ENCODE data around the gene MED14. TPM values are rescaled to one million over a fixed set of nuclear protein-coding genes. Genes with fewer than 3 reads are reported as not detected.

MED14 gene
- total and polyA plus RNA-seq, 8 donors: 5.5 to 107 (median 49.4) TPM

GRCh38 chrX:40632199-40632598, 103.1 kb downstream of the MED14 start:
- Histone ChIP-seq H3K4me1 (no peaks in the 10 kb centered on the region), H3K4me3 (no peak overlapping the region), H3K27me3 (no peaks in the 10 kb centered on the region), H3K27ac (no peak overlapping the region), H3K9me3 (no peaks in the 10 kb centered on the region), H3K36me3 (peaks cover 12 to 98% (median 98%) of the 10 kb centered on the region in 4 donors)
- TF ChIP-seq POLR2A (IDR thresholded peaks at IDR 0.05): no peak
- no peak for TF ChIP-seq CTCF (IDR thresholded peaks at IDR 0.05)
- TF ChIP-seq EP300 (IDR thresholded peaks at IDR 0.05): no peak
- no peak for TF ChIP-seq POLR2AphosphoS5 (IDR thresholded peaks at IDR 0.05)
- 72 to 93% (median 90%) methylated on average over 2 to 4 of the region's 4 CpGs for WGBS, 5 donors
- intact Hi-C loops (cut with DNase I; ENCODE audit: low total_unique reads): no loop called here
- no peak for DNase-seq

GRCh38 chrX:40628506-40628905, 106.8 kb downstream of the MED14 start:
- Histone ChIP-seq H3K4me1 (no peaks in the 10 kb centered on the region), H3K4me3 (no peak overlapping the region), H3K36me3 (peaks cover 12 to 69% (median 67%) of the 10 kb centered on the region in 4 donors), H3K27me3 (no peaks in the 10 kb centered on the region), H3K27ac (no peak overlapping the region), H3K9me3 (peaks cover 0 to 1% (median 0%) of the 10 kb centered on the region in 4 donors)
- WGBS, 5 donors: 88 to 94% (median 94%) methylated on average over 5 of the region's 5 CpGs
- intact Hi-C loops (cut with DNase I; ENCODE audit: low total_unique reads): no loop called here
- no peak for DNase-seq
- no peak for TF ChIP-seq EP300 (IDR thresholded peaks at IDR 0.05)

GRCh38 chrX:40625294-40625693, 110.0 kb downstream of the MED14 start:
- no peak overlapping the region for H3K27ac ChIP-seq
- intact Hi-C loops (cut with DNase I; ENCODE audit: low total_unique reads): no loop called here
- no peak overlapping the region for H3K4me3 ChIP-seq
- 88 to 100% (median 96%) methylated on average over 4 of the region's 4 CpGs for WGBS, 5 donors
- peaks cover 12 to 39% (median 36%) of the 10 kb centered on the region in 4 donors for H3K36me3 ChIP-seq
- peaks cover 0 to 8% (median 2%) of the 10 kb centered on the region in 4 donors for H3K9me3 ChIP-seq
- H3K4me1 ChIP-seq: no peaks in the 10 kb centered on the region
- no peak for DNase-seq
- TF ChIP-seq POLR2AphosphoS5 (IDR thresholded peaks at IDR 0.05) (no peak), CTCF (IDR thresholded peaks at IDR 0.05) (no peak), POLR2A (IDR thresholded peaks at IDR 0.05) (no peak), EP300 (IDR thresholded peaks at IDR 0.05) (no peak)
- peaks cover 0 to 4% (median 0%) of the 10 kb centered on the region in 3 donors for H3K27me3 ChIP-seq

- 85 to 92% (median 88%) methylated on average over 19 to 32 of the region's 32 CpGs for WGBS, 5 donors
- Histone ChIP-seq H3K4me3 (no peak overlapping the region), H3K27ac (no peak overlapping the region), H3K9me3 (peaks cover 0 to 8% (median 2%) of the 10 kb centered on the region in 4 donors), H3K36me3 (peaks cover 0 to 23% (median 19%) of the 10 kb centered on the region in 4 donors), H3K4me1 (no peaks in the 10 kb centered on the region), H3K27me3 (peaks cover 0 to 7% (median 0%) of the 10 kb centered on the region in 3 donors)
- intact Hi-C loops (cut with DNase I; ENCODE audit: low total_unique reads): no loop called here
- TF ChIP-seq CTCF (IDR thresholded peaks at IDR 0.05) (no peak), POLR2A (IDR thresholded peaks at IDR 0.05) (no peak), EP300 (IDR thresholded peaks at IDR 0.05) (no peak), POLR2AphosphoS5 (IDR thresholded peaks at IDR 0.05) (no peak)
- no peak for DNase-seq
These were observed 111.7 kb downstream of the MED14 start for GRCh38 chrX:40623665-40624064.

GRCh38 chrX:40623139-40623536, 112.2 kb downstream of the MED14 start, which contains the start of gene MPC1L:
TSS of gene MPC1L (plus strand) at chrX:40623428. CDS start at chrX:40623566, 138 bp downstream.
- no peak for TF ChIP-seq CTCF (IDR thresholded peaks at IDR 0.05)
- TF ChIP-seq EP300 (IDR thresholded peaks at IDR 0.05): no peak
- no peak for TF ChIP-seq POLR2AphosphoS5 (IDR thresholded peaks at IDR 0.05)
- TF ChIP-seq POLR2A (IDR thresholded peaks at IDR 0.05): no peak
- 90 to 97% (median 96%) methylated on average over 30 to 38 of the region's 38 CpGs for WGBS, 5 donors
- no peak within 1 kb of the TSS for H3K4me3 ChIP-seq
- no peak for DNase-seq
- peaks cover 0 to 18% (median 14%) of the 10 kb centered on the region in 4 donors for H3K36me3 ChIP-seq
- intact Hi-C loops (cut with DNase I; ENCODE audit: low total_unique reads): no loop called here
- peaks cover 0 to 8% (median 0%) of the 10 kb centered on the region in 3 donors for H3K27me3 ChIP-seq
- H3K9me3 ChIP-seq: peaks cover 0 to 8% (median 2%) of the 10 kb centered on the region in 4 donors
- no peaks in the 10 kb centered on the region for H3K4me1 ChIP-seq
- no peak within 1 kb of the TSS for H3K27ac ChIP-seq
